ENCODE results near the gene ZDHHC4.

Gene ZDHHC4

DNA sequence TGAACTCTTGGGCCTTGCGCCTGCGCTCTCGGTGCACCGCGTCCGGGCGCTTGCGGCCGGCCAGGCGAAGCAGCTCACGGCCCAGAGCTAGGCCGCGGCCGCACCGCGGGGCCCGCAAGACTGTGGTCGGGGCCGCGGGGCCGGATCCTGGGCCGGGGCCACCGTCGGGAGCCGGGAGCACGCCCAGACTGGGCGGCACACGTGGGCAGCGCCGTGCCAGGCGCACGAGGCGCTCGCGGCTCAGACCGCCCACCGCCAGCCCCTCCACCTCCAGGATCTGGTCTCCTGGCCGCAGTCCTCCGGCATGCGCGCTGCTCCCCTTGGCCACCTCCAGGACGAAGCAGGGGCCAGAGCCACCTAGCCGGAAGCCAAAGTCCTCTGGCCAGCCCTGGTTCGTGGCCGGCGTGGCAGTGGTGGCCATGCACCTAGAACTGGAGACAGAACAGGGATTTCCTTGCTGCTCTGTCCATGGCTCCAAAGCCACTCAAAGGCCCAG is 26.2 kb upstream of the ZDHHC4 start, which contains the start of gene GRID2IP:
Gene GRID2IP (minus strand): TSS at position 446 of the 496 bp plus-strand sequence. CDS start 25 bp downstream, at position 421.
- Mint-ChIP-seq H3K27ac (no peak within 1 kb of the TSS), H3K4me1 (ENCODE audit: low read depth) (peaks cover 6% of the 10 kb centered on the region), H3K9me3 (no peaks in the 10 kb centered on the region), H3K36me3 (ENCODE audit: low read depth) (no peaks in the 10 kb centered on the region), H3K27me3 (ENCODE audit: low read depth) (no peaks in the 10 kb centered on the region), H3K4me3 (no peak within 1 kb of the TSS)

DNA sequence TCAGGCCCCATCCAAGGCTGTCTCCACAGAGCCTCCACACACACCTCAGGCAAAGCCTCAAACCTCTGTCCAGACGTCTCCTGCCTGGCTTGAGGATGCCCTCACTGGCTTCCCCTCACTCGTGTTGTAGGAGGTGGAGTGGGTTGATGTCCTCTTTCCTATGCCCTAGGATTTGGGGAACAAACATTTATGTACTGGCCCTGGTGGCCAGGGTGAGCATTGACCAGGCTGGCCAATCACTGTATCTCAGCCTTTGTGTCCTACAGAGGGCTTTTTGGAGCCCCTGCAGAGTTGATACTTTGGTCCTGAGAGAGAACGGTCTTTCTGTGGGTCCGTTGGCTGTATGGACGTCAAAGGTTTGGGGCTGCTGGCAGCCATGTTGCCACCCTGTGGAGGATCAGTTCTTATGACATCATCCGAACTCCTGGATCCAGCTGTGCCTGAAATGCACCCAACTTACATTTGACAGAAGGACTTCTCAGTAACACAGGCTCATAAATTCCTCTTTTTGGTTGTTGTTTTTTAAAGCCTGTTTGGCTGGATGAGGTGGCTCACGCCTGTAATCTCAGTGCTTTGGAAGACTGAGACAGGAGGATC is 23.7 kb upstream of the ZDHHC4 start:
- Mint-ChIP-seq H3K27me3 (ENCODE audit: low read depth) (no peaks in the 10 kb centered on the region), H3K4me3 (no peak overlapping the region), H3K36me3 (ENCODE audit: low read depth) (no peaks in the 10 kb centered on the region), H3K27ac (no peak overlapping the region), H3K9me3 (no peaks in the 10 kb centered on the region), H3K4me1 (ENCODE audit: low read depth) (peaks cover 6% of the 10 kb centered on the region)

DNA sequence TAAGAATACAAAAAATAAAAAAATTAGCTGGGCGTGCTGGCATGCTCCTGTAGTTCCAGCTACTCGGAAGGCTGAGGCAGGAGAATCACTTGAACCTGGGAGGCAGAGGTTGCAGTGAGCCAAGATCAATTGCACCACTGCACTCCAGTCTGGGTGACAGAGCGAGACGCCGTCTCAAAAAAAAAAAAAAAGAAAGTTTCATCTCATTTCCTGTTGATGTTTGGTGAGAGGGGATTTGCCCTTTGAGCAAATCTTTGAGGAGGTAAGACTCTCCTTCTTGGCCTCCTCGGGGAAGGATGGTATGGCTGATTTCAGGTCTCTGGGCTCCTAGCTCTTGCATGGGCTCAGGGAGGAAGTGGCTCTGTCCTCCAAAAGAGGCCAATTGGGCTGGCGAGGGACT is 22.4 kb upstream of the ZDHHC4 start:
- peaks cover 6% of the 10 kb centered on the region for H3K4me1 Mint-ChIP-seq (ENCODE audit: low read depth)
- peak overlapping the region; percentile 61 for H3K4me3 Mint-ChIP-seq
- peak overlapping the region; percentile 91 for H3K27ac Mint-ChIP-seq
- H3K9me3 Mint-ChIP-seq: no peaks in the 10 kb centered on the region
- no peaks in the 10 kb centered on the region for H3K36me3 Mint-ChIP-seq (ENCODE audit: low read depth)
- peaks cover 4% of the 10 kb centered on the region for H3K27me3 Mint-ChIP-seq (ENCODE audit: low read depth)

DNA sequence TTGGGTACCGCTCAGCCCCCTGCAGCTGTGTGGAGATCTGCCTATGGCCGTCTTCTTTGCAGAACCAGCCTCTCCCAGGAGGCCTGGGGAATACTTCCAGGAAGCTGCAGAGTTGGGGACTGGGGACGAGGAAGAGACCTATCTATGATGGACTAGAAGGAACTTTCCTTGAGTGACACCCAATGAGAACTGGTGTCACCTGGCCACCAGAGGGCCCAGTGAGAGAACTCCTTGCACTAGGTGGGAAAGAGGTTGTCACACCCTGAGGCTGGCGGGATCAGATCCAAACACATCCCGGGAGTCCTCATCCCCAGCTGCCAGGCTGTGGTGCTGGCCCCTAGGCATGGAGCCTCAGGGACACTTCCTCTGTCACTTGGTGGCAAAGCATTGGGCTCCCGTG is 21.1 kb upstream of the ZDHHC4 start:
- Mint-ChIP-seq H3K36me3 (ENCODE audit: low read depth) (no peaks in the 10 kb centered on the region), H3K4me1 (ENCODE audit: low read depth) (peaks cover 6% of the 10 kb centered on the region), H3K9me3 (no peaks in the 10 kb centered on the region), H3K27me3 (ENCODE audit: low read depth) (peaks cover 6% of the 10 kb centered on the region), H3K4me3 (no peak overlapping the region), H3K27ac (no peak overlapping the region)

DNA sequence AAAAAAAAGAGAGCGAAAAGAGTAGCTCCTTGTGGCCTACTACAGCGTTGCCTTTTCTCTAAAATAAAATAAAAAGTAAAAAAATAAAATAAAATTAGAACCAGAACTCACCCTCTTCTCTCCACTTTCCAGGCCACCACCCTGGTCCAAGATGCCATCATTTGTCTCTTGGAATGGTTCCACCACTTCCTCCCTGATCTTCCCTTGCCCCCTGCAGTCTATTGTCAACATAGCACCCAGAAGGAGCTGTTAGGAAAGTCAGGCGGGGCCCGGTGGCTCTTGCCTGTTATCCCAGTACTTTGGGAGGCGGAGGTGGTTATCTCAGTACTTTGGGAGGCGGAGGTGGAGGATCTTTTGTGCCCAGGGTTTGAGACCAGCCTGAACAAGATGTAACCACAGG is 18.4 kb upstream of the ZDHHC4 start:
- Mint-ChIP-seq H3K9me3 (no peaks in the 10 kb centered on the region), H3K4me1 (ENCODE audit: low read depth) (peaks cover 6% of the 10 kb centered on the region), H3K27me3 (ENCODE audit: low read depth) (peaks cover 6% of the 10 kb centered on the region), H3K27ac (no peak overlapping the region), H3K4me3 (no peak overlapping the region), H3K36me3 (ENCODE audit: low read depth) (no peaks in the 10 kb centered on the region)

DNA sequence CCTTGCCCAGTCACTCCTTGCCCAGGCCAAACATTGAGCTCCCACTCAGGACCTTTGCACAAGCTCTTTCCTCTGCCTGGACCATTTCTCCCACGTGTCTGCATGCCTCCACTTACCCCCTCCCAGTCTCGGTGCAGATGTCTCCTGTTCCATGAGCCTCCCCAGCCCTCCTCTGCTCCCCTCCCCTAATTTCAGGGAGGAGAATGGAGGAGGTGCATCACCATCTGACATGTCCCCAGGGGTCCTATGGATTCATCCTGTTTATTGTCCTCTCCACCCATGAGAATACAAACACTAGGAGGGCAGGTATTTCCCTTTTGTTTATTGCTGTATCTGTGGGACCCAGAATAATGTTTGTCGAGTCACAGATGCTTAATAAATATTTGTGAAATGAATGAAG is 17.4 kb upstream of the ZDHHC4 start:
- Mint-ChIP-seq H3K9me3 (no peaks in the 10 kb centered on the region), H3K4me1 (ENCODE audit: low read depth) (peaks cover 3% of the 10 kb centered on the region), H3K27me3 (ENCODE audit: low read depth) (peaks cover 6% of the 10 kb centered on the region), H3K27ac (no peak overlapping the region), H3K4me3 (no peak overlapping the region), H3K36me3 (ENCODE audit: low read depth) (no peaks in the 10 kb centered on the region)

DNA sequence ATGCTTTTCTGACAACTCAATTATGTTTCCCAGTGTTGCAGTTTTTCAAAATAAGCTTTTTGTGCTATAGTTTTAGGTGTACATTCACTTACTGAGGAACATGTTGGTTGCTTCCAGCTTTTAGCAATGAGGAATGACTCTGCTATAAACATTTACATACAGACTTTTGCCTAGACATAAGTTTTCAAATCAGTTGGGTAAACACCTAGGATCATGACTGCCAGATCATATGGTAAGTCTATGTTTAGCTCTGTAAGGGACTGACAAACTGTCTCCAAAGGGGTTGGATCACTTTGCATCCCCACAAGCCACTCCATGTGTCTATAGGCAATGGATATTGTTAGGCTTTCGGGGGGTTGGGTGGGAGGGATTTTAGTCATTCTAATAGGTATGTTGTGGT is 15.1 kb upstream of the ZDHHC4 start:
- Mint-ChIP-seq H3K27ac (no peak overlapping the region), H3K36me3 (ENCODE audit: low read depth) (no peaks in the 10 kb centered on the region), H3K4me3 (no peak overlapping the region)

DNA sequence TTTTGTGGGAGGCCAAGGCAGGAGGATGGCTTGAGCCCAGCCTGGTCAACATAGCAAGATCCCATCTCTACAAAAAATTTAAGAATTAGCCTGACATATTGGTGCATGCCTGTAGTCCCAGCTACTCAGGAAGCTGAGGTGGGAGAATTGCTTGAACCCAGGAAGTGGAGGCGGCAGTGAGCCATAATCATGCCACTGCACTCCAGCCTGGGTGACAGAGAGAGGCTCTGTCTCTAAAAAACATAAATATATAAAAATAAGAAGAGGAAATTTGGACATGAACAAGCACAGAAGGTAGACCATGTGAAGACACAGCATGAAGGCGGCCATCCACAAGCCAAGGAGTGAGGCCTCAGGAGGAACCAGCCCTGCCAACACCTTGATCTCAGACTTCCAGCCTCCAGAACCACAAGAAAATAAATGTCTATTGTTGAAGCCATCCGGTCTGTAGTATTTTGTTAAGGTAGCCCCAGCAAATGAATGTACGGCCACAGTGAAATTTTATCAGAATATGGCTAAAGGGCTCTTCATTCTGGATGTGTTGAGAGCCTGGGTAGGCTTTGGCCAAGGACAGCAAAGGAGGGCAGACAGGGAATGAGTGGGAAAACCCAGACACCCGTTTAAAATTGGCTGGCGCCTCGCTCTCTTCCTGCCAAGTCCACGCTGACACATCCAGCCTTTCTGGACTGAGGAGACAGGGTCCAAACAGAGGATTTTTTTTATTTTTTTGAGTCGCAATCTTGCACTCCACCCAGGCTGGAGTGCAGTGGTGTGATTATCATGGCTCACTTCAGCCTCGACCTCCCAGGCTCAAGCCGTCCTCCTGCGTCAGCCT is 13.1 kb upstream of the ZDHHC4 start:
- Mint-ChIP-seq H3K27ac (no peak overlapping the region), H3K36me3 (ENCODE audit: low read depth) (no peaks in the 10 kb centered on the region), H3K4me3 (no peak overlapping the region), H3K9me3 (no peaks in the 10 kb centered on the region), H3K4me1 (ENCODE audit: low read depth) (no peaks in the 10 kb centered on the region), H3K27me3 (ENCODE audit: low read depth) (peaks cover 6% of the 10 kb centered on the region)

More for the DNA sequence above, 15.1 kb upstream of the ZDHHC4 start:
- Mint-ChIP-seq H3K4me1 (ENCODE audit: low read depth) (no peaks in the 10 kb centered on the region), H3K27me3 (ENCODE audit: low read depth) (peaks cover 6% of the 10 kb centered on the region), H3K9me3 (no peaks in the 10 kb centered on the region)

DNA sequence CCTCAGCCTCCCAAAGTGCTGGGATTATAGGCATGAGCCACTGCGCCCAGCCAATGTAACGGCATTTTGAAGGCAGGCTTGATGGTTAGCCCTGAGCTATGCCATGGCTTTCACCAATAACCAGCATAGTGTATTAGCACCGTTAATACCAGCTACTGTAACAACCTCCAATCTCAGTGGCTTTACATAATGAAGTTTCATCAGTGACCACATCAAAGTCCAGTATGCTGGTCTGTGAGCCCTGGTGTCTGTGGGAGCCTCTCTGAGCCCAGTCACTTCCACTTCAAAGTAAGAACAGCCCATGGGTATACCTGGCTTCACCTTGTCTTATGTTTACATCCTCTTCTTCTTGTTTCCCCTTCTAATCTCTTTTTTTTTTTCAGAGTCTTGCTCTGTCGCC is 11.6 kb upstream of the ZDHHC4 start:
- H3K4me1 Mint-ChIP-seq (ENCODE audit: low read depth): no peaks in the 10 kb centered on the region
- no peaks in the 10 kb centered on the region for H3K27me3 Mint-ChIP-seq (ENCODE audit: low read depth)
- no peak overlapping the region for H3K4me3 Mint-ChIP-seq
- no peaks in the 10 kb centered on the region for H3K36me3 Mint-ChIP-seq (ENCODE audit: low read depth)
- no peaks in the 10 kb centered on the region for H3K9me3 Mint-ChIP-seq
- no peak overlapping the region for H3K27ac Mint-ChIP-seq

DNA sequence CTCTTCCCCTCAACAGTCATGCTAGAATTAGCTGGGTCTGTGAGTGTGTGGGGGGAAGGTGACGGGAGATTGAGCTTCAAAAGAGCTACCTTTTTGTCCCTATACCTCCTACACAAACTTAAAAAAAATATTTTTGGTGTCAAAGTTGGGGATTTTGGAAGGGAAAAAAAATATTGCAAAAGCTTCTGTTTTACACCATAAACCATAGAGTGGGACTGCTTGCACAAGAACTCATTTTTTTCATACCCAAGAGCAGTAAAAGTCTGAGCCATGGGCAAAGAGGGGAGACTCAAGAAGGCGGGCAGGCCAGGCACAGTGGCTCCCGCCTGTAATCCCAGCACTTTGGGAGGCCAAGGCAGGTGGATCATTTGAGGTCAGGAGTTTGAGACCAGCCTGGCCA is 9.4 kb upstream of the ZDHHC4 start:
- Mint-ChIP-seq H3K4me1 (ENCODE audit: low read depth) (no peaks in the 10 kb centered on the region), H3K27ac (no peak overlapping the region), H3K27me3 (ENCODE audit: low read depth) (no peaks in the 10 kb centered on the region), H3K4me3 (no peak overlapping the region), H3K9me3 (no peaks in the 10 kb centered on the region), H3K36me3 (ENCODE audit: low read depth) (no peaks in the 10 kb centered on the region)

DNA sequence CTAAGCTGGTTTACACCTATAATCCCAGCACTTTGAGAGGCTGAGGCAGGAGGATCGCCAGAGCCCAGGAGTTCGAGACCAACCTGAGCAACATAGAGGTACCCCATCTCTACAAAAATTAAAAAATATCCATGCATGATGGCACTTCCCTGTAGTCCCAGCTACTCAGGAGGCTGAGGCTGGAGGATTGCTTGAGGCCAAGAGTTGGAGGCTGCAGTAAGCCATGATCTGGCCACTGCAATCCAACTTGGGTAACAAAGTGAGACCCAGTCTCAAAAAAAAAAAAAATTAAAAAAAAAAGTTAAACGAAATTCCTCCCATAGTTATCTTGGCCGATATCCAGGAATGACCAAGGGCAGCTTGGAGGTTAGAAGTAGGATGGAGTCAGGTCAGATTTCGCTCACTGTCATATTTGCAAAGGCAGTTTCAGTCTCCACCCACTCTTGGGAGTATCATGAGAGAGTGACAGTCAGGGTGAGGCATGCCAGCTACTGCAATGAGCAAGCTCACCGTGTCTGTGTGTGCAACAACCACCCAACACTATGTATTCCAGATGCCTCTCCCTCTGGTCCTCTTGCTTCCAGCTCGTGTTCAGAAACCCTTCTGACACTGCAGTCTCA is 6.0 kb upstream of the ZDHHC4 start:
- Mint-ChIP-seq H3K9me3 (no peaks in the 10 kb centered on the region), H3K27ac (no peak overlapping the region), H3K27me3 (ENCODE audit: low read depth) (no peaks in the 10 kb centered on the region), H3K4me1 (ENCODE audit: low read depth) (peaks cover 3% of the 10 kb centered on the region), H3K4me3 (no peak overlapping the region), H3K36me3 (ENCODE audit: low read depth) (no peaks in the 10 kb centered on the region)

DNA sequence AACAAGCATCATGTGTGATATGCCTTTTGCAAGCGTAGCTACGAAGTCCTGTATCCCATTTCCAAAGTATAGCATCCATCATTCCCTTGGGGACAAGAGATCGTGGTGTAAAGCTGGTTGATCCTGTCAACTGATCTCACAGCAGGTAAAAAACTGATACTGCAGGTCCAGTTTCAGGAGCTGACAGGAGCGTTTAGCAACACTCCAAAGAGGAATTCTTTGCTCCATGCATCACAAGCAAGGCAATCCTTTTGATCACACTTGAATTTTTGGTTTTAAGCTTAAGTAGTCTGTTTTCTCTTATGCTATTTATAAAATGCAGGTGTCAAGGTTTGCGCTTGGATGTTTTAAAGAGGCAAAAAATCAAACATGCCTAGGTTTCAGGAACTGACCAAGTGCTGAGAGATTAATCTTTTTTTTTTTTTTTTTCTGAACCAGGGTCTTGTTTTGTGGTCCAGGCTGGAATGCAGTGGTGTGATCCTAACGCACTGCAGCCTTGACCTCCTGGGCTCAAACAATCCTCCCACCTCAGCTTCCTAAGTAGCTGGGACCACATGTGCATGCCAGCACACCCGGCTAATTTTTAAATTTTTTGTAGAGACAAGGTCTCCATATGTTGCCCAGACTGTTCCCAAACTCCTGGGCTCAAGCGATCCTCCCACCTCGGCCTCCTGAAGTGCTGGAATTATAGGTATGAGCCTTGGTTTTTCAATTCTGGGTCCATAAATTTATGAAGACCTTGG is 1.8 kb upstream of the ZDHHC4 start:
- no peaks in the 10 kb centered on the region for H3K9me3 Mint-ChIP-seq
- no peaks in the 10 kb centered on the region for H3K27me3 Mint-ChIP-seq (ENCODE audit: low read depth)
- H3K36me3 Mint-ChIP-seq (ENCODE audit: low read depth): peaks cover 2% of the 10 kb centered on the region
- peaks cover 8% of the 10 kb centered on the region for H3K4me1 Mint-ChIP-seq (ENCODE audit: low read depth)
- H3K27ac Mint-ChIP-seq: no peak overlapping the region
- H3K4me3 Mint-ChIP-seq: peak overlapping the region; percentile 26

DNA sequence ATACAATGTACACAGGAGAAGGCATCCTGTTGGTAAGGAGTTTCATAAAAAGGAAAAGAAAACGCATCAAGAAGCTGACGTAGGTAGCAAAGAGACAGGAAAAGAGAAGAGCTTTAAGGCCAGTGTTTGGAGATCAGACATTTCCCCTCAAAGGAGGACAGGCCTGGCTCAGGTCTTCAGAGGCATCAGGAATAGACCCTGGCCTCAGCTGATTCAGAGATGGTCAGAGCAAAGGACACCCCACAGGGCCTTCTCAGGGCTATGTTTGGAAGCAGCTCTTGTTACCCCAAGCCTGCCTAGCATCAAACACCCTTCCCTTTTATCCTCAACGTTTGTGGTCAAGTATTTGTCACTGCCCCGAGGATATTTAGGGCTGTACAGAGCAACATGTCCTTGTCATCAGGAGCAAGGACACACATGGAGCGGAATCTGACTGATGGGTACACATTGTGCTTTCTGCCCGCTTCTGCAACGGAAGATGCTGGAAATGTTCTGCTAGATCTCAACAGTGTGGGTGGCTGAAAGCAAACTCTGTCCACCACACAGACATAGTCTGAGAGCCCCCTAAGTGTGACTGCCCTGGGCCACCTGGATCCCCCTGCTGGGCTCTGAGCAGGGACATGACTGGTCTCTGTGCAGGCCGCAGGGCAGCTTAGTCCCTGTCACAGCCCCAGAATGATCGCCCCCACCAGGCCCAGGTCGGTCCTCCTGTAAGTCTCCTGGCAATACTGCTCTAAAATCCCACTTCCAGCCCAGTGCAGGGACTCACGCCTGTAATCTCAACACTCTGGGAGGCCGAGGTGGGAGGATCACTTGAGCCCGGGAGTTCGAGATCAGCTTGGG is 1.0 kb upstream of the ZDHHC4 start:
- H3K36me3 Mint-ChIP-seq (ENCODE audit: low read depth): peaks cover 6% of the 10 kb centered on the region
- H3K9me3 Mint-ChIP-seq: no peaks in the 10 kb centered on the region
- H3K27ac Mint-ChIP-seq: no peak overlapping the region
- no peaks in the 10 kb centered on the region for H3K27me3 Mint-ChIP-seq (ENCODE audit: low read depth)
- peak overlapping the region; percentile 50 for H3K4me3 Mint-ChIP-seq
- H3K4me1 Mint-ChIP-seq (ENCODE audit: low read depth): peaks cover 10% of the 10 kb centered on the region
